Measurements from ENCODE around the gene CTSA. TPM values are rescaled to one million over a fixed set of nuclear protein-coding genes. Genes with fewer than 3 reads are reported as not detected.

Gene CTSA
- total and polyA plus RNA-seq, 9 of the 15 experiments (the other 6 are each of a cell fraction or from before 2014, with no cell fraction given) = 8.8 to 61.7 (median 28.3) TPM

DNA sequence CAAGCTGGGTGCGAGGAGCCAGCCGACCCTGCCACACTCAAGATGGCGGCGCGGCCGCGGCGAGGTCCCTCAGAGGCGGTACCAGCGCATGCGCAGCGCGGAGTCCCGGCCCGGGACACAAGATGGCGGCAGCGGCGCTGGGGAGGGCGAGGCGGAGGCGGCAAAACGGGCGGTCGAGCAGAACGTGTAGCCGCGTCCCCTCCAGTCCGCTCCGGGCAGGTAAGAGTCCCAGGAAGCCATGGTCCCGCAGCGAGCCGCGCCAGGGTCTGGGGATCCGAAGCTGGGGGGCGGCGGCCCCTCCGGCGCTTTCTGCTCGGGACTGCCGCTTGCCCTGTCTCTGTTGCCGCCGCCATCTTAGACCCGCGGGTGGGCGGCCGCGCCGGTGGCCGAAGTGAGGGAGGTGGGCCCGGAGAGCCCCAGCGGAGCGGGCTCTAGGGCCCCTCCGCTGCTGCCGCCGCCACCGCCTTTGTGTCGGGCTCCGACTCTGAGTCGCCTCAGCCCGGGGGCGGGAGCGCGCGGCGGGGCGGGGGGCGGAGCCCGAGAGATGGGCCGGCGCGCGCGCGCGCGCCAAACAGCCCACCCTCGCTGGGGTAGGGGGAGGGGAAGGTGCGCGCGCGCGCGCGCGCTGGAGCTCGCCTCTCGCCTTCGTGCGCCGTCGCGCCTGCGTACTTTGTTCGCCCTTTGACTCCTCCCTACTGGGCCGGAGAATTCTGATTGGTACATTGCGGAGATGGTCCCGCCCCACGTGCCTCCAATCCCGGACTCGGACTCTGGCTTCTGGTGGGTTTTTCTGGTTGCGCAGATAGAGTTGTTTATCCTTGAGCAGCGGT is 43.7 kb downstream of the CTSA start, which contains the start of gene PCIF1 (continued):
- TF ChIP-seq, protein P1, sequence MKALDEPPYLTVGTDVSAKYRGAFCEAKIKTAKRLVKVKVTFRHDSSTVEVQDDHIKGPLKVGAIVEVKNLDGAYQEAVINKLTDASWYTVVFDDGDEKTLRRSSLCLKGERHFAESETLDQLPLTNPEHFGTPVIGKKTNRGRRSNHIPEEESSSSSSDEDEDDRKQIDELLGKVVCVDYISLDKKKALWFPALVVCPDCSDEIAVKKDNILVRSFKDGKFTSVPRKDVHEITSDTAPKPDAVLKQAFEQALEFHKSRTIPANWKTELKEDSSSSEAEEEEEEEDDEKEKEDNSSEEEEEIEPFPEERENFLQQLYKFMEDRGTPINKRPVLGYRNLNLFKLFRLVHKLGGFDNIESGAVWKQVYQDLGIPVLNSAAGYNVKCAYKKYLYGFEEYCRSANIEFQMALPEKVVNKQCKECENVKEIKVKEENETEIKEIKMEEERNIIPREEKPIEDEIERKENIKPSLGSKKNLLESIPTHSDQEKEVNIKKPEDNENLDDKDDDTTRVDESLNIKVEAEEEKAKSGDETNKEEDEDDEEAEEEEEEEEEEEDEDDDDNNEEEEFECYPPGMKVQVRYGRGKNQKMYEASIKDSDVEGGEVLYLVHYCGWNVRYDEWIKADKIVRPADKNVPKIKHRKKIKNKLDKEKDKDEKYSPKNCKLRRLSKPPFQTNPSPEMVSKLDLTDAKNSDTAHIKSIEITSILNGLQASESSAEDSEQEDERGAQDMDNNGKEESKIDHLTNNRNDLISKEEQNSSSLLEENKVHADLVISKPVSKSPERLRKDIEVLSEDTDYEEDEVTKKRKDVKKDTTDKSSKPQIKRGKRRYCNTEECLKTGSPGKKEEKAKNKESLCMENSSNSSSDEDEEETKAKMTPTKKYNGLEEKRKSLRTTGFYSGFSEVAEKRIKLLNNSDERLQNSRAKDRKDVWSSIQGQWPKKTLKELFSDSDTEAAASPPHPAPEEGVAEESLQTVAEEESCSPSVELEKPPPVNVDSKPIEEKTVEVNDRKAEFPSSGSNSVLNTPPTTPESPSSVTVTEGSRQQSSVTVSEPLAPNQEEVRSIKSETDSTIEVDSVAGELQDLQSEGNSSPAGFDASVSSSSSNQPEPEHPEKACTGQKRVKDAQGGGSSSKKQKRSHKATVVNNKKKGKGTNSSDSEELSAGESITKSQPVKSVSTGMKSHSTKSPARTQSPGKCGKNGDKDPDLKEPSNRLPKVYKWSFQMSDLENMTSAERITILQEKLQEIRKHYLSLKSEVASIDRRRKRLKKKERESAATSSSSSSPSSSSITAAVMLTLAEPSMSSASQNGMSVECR (CRISPR knock-in tag; IDR thresholded peaks at IDR 0.05) = 0 out of 2 replicates have a peak, but pooled peaks have one; percentile 55
- TF ChIP-seq PCBP1 (IDR thresholded peaks at IDR 0.05; ENCODE audit: low read depth, low read length, poor library complexity, severe bottlenecking) (peak; percentile 91), SIX5 (IDR thresholded peaks at IDR 0.05; ENCODE audit: borderline replicate concordance in 1 of 2, insufficient read depth in 1 of 2, low read depth in 1 of 2, low read length in 2 of 2) (peak; percentile 82 to 83), ZNF239 (CRISPR knock-in tag; IDR thresholded peaks at IDR 0.05) (no peak; the same call in 1 of the 2 replicates), GABPA (tag; conservative IDR thresholded peaks at IDR 0.05; ENCODE audit: low read depth) (peak; percentile 16; the same call in 1 of the 2 replicates)
- TF ChIP-seq, protein P2, sequence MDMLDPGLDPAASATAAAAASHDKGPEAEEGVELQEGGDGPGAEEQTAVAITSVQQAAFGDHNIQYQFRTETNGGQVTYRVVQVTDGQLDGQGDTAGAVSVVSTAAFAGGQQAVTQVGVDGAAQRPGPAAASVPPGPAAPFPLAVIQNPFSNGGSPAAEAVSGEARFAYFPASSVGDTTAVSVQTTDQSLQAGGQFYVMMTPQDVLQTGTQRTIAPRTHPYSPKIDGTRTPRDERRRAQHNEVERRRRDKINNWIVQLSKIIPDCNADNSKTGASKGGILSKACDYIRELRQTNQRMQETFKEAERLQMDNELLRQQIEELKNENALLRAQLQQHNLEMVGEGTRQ (CRISPR knock-in tag; IDR thresholded peaks at IDR 0.05) = peak; percentile 89
- TF ChIP-seq, protein P3, sequence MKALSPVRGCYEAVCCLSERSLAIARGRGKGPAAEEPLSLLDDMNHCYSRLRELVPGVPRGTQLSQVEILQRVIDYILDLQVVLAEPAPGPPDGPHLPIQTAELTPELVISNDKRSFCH (CRISPR knock-in tag; IDR thresholded peaks at IDR 0.05) = no peak
- TF ChIP-seq, protein P3 (tag; IDR thresholded peaks at IDR 0.05) = peak; percentile 78; the same call in 1 of the 2 replicates
- TF ChIP-seq, protein P4, sequence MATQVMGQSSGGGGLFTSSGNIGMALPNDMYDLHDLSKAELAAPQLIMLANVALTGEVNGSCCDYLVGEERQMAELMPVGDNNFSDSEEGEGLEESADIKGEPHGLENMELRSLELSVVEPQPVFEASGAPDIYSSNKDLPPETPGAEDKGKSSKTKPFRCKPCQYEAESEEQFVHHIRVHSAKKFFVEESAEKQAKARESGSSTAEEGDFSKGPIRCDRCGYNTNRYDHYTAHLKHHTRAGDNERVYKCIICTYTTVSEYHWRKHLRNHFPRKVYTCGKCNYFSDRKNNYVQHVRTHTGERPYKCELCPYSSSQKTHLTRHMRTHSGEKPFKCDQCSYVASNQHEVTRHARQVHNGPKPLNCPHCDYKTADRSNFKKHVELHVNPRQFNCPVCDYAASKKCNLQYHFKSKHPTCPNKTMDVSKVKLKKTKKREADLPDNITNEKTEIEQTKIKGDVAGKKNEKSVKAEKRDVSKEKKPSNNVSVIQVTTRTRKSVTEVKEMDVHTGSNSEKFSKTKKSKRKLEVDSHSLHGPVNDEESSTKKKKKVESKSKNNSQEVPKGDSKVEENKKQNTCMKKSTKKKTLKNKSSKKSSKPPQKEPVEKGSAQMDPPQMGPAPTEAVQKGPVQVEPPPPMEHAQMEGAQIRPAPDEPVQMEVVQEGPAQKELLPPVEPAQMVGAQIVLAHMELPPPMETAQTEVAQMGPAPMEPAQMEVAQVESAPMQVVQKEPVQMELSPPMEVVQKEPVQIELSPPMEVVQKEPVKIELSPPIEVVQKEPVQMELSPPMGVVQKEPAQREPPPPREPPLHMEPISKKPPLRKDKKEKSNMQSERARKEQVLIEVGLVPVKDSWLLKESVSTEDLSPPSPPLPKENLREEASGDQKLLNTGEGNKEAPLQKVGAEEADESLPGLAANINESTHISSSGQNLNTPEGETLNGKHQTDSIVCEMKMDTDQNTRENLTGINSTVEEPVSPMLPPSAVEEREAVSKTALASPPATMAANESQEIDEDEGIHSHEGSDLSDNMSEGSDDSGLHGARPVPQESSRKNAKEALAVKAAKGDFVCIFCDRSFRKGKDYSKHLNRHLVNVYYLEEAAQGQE (IDR thresholded peaks at IDR 0.05; ENCODE audit: borderline replicate concordance) = peak; percentile 78
- TF ChIP-seq, protein P4 (CRISPR knock-in tag; IDR thresholded peaks at IDR 0.05; ENCODE audit: low read depth) = peak; percentile 86

Data from K562 (cell line).